Endodermal cell (in vitro differentiated cells): ENCODE measurements around the gene ZDHHC14. TPM values are rescaled to one million over a fixed set of nuclear protein-coding genes. Genes with fewer than 3 reads are reported as not detected.

Experiments used
- DNase-seq: peaks from one replicate; pipeline ENCODE4 v3.0.0-alpha.2; 2017
- H3K27ac ChIP-seq: 2 replicates; pipeline ENCODE4 v1.5.1; 2013; ENCODE audit warnings: mild to moderate bottlenecking, low read depth, low read length, moderate library complexity
- H3K27me3 ChIP-seq: 2 replicates; pipeline ENCODE4 v1.6.1; 2013; ENCODE audit warnings: mild to moderate bottlenecking, low read length, moderate library complexity; ENCODE audit not compliant: insufficient read depth, control insufficient read depth, poor library complexity, severe bottlenecking
- H3K36me3 ChIP-seq: 2 replicates; pipeline ENCODE4 v1.7.0; 2013; ENCODE audit warnings: mild to moderate bottlenecking, low read length, moderate library complexity; ENCODE audit not compliant: control insufficient read depth, insufficient read depth
- H3K4me1 ChIP-seq: one replicate; pipeline ENCODE4 v1.7.0; 2013; ENCODE audit warnings: low read length; ENCODE audit not compliant: control insufficient read depth, insufficient read depth
- H3K4me3 ChIP-seq: 2 replicates; pipeline ENCODE4 v1.5.1; 2013; ENCODE audit warnings: mild to moderate bottlenecking, low read length, moderate library complexity
- H3K9ac ChIP-seq: 2 replicates; pipeline ENCODE4 v1.6.1; 2013; ENCODE audit warnings: mild to moderate bottlenecking, low read length, moderate library complexity; ENCODE audit not compliant: poor library complexity, severe bottlenecking; ENCODE audit errors: extremely low read depth
- H3K9me3 ChIP-seq: 2 replicates; pipeline ENCODE4 v1.6.1; 2013; ENCODE audit warnings: mild to moderate bottlenecking, low read length, moderate library complexity; ENCODE audit not compliant: control insufficient read depth
- H3K27ac Mint-ChIP-seq: 2 replicates; pipeline ENCODE4 v1.8.0; 2020; ENCODE audit warnings: mixed read lengths
- H3K27me3 Mint-ChIP-seq: 2 replicates; pipeline ENCODE4 v1.8.0; 2021; ENCODE audit warnings: mild to moderate bottlenecking, mixed read lengths; ENCODE audit not compliant: insufficient read depth
- H3K36me3 Mint-ChIP-seq: 2 replicates; pipeline ENCODE4 v1.8.0; 2020; ENCODE audit warnings: low read depth, mixed read lengths
- H3K4me1 Mint-ChIP-seq: 2 replicates; pipeline ENCODE4 v1.8.0; 2020; ENCODE audit warnings: mixed read lengths
- H3K4me3 Mint-ChIP-seq: 2 replicates; pipeline ENCODE4 v1.8.0; 2020; ENCODE audit warnings: mild to moderate bottlenecking, moderate library complexity, mixed read lengths
- H3K9me3 Mint-ChIP-seq: 2 replicates; pipeline ENCODE4 v1.8.0; 2020; ENCODE audit warnings: mild to moderate bottlenecking, mixed read lengths
- WGBS, 2 experiments: methylation state at CpG; one replicate each; pipeline versions ENCODE4 v1.1.5 to v1.1.7; 2013; ENCODE audit warnings: missing lambda C conversion rate in 2 of 2, mixed read lengths in 1 of 2; ENCODE audit not compliant: insufficient coverage in 1 of 2, insufficient read length in 1 of 2; 5-methylcytosine and 5-hydroxymethylcytosine counted together
- total RNA-seq, 2 donors: library from RNA; stranded (reverse); fragmentation: NEBNext Ultra II Directional in 1 of 2; extraction: Animal tissue kit (Norgen Biotek cat#: 25700) in 1 of 2; gene quantifications; 2 replicates in 1 of 2; 3 replicates in 1 of 2; pipeline ENCODE4 v1.2.1, GENCODE V29; 2021
- TF ChIP-seq, protein P1 (sequence below): fragments of 200-600 bp; sonication (generic); conservative IDR thresholded peaks from 2 replicates; pipeline ENCODE4 v1.5.0; 2021; ENCODE audit warnings: antibody characterized with exemption, mild to moderate bottlenecking

The ZDHHC14 gene
- total RNA-seq, 2 donors from 2014 or later: 2.3 to 4.5 TPM

DNA sequence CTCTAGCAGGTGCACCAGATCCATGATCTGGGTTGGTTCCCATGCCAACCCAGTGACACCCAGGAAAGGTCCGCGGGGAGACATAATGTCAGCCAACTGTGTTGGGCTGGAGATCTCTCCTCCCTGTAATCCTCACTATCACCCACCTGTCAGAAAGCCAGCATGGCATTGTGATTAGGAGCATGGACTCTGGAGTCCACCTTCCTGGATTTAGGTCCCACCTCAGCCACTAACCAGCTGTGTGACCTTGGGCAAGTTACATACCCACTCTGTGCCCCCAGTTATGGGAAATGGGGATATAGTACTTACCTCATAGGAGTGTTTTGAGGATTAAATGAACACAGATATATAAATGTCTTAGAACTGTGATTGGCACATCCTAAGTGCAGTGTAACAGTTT, 97.9 kb downstream of the ZDHHC14 start:
- TF ChIP-seq, protein P1, sequence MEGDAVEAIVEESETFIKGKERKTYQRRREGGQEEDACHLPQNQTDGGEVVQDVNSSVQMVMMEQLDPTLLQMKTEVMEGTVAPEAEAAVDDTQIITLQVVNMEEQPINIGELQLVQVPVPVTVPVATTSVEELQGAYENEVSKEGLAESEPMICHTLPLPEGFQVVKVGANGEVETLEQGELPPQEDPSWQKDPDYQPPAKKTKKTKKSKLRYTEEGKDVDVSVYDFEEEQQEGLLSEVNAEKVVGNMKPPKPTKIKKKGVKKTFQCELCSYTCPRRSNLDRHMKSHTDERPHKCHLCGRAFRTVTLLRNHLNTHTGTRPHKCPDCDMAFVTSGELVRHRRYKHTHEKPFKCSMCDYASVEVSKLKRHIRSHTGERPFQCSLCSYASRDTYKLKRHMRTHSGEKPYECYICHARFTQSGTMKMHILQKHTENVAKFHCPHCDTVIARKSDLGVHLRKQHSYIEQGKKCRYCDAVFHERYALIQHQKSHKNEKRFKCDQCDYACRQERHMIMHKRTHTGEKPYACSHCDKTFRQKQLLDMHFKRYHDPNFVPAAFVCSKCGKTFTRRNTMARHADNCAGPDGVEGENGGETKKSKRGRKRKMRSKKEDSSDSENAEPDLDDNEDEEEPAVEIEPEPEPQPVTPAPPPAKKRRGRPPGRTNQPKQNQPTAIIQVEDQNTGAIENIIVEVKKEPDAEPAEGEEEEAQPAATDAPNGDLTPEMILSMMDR: no peak
- DNase-seq: no peak
- no peaks in the 10 kb centered on the region for H3K4me1 ChIP-seq
- H3K27ac ChIP-seq: no peak overlapping the region
- H3K36me3 ChIP-seq: no peaks in the 10 kb centered on the region
- H3K4me3 ChIP-seq: no peak overlapping the region
- H3K9me3 ChIP-seq: no peaks in the 10 kb centered on the region
- no peaks in the 10 kb centered on the region for H3K4me1 Mint-ChIP-seq
- H3K27me3 ChIP-seq: no peaks in the 10 kb centered on the region
- 93 to 100% methylated on average over 1 to 2 of the region's 2 CpGs for WGBS, 2 experiments
- no peaks in the 10 kb centered on the region for H3K9me3 Mint-ChIP-seq
- no peak overlapping the region for H3K27ac Mint-ChIP-seq
- H3K4me3 Mint-ChIP-seq: no peak overlapping the region
- no peaks in the 10 kb centered on the region for H3K36me3 Mint-ChIP-seq
- H3K9ac ChIP-seq: no peak overlapping the region
- H3K27me3 Mint-ChIP-seq: no peaks in the 10 kb centered on the region

DNA sequence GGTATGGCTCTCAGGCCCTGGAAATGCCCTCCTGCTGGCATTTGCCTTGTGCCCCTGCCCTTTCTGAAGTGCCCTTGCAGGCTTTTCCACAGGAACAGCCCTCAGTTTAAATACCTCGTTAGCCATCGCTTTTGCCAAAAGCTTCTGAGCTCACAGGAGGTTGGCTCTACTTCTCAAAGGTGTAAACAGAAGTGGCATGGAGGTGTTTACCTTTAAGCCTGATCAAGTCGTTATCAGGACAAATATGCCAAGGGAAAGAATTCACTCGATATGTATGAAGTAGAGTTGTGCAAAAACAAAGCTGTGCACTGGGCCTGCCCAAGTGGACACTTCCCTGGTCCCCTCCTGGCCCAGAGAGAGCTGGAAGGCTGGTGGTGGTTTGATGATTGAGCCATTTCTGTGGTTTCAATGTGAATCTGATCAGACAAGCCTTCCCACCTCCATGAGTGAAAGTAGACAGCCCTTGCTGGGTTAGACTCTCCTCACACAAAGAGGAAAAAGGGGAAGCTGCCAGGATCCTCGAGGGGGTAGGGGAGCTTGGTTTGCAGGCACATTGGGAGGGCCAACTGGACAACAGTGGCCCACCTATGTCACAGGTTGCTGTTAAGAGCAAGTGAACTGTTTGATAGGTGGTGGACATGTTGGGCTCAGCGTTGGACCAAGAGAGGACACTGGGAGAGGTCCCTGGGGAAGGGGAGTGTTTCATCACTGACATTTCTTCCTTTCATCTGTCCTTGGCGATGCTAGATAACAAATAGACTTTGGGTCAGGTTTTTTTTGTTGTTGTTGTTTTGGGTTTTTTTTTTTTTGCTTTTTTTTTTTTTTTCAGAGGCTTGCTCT, 98.7 kb downstream of the ZDHHC14 start:
- no peaks in the 10 kb centered on the region for H3K4me1 Mint-ChIP-seq
- Histone ChIP-seq H3K9me3 (no peaks in the 10 kb centered on the region), H3K4me1 (no peaks in the 10 kb centered on the region), H3K27ac (no peak overlapping the region), H3K4me3 (no peak overlapping the region), H3K9ac (no peak overlapping the region), H3K36me3 (no peaks in the 10 kb centered on the region), H3K27me3 (no peaks in the 10 kb centered on the region)
- H3K27ac Mint-ChIP-seq: no peak overlapping the region
- no peaks in the 10 kb centered on the region for H3K36me3 Mint-ChIP-seq
- H3K4me3 Mint-ChIP-seq: no peak overlapping the region
- DNase-seq: no peak
- H3K9me3 Mint-ChIP-seq: no peaks in the 10 kb centered on the region
- TF ChIP-seq, protein P1: no peak
- 91 to 97% methylated on average over 4 to 7 of the region's 7 CpGs for WGBS, 2 experiments
- no peaks in the 10 kb centered on the region for H3K27me3 Mint-ChIP-seq

DNA sequence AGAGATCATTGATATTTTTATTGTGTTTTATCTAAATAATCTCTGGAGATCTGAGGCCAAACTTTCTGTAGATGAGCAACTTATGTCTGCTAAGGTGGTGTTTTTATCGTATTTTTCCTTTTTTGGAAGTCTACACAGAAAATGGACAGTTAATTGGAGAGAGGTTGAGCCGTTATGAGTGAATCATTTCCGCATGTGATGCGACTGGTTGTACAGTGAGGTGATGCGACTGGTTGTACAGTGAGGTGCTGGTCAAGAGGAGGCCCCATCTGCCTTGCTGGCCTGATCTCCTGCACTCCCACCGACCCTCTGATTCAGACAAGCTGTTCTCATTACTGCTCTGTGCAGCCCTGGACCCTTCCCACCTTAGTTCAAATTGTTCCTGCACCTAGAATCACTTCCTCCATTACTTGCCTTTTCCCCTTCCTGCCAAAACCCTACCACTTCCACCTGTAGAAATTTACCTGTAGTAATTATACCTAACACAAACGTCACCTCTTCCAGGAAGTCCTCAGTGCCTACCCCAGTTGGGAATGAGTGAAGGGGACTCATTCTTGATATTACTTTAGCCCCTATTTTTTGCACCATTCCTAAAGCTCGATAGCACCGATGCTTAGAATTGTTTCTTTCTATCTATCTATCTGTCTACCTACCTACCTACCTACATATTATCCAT, 100.3 kb downstream of the ZDHHC14 start:
- TF ChIP-seq, protein P1: no peak
- Histone ChIP-seq H3K4me1 (no peaks in the 10 kb centered on the region), H3K9ac (no peak overlapping the region), H3K4me3 (no peak overlapping the region), H3K36me3 (no peaks in the 10 kb centered on the region), H3K9me3 (no peaks in the 10 kb centered on the region), H3K27ac (no peak overlapping the region), H3K27me3 (no peaks in the 10 kb centered on the region)
- WGBS, 2 experiments: 84 to 90% methylated on average over 2 to 9 of the region's 9 CpGs
- no peaks in the 10 kb centered on the region for H3K27me3 Mint-ChIP-seq
- no peak overlapping the region for H3K27ac Mint-ChIP-seq
- DNase-seq: no peak
- peaks cover 2% of the 10 kb centered on the region for H3K9me3 Mint-ChIP-seq
- H3K36me3 Mint-ChIP-seq: no peaks in the 10 kb centered on the region
- H3K4me3 Mint-ChIP-seq: no peak overlapping the region
- no peaks in the 10 kb centered on the region for H3K4me1 Mint-ChIP-seq
